HFFc6 (cell line): ENCODE data around the gene SH3RF3. TPM values are rescaled to one million over a fixed set of nuclear protein-coding genes. Genes with fewer than 3 reads are reported as not detected.
A peak's percentile ranks its signal among the peaks of the same experiment; 100 is the strongest.

Source experiments
- DNase-seq: peaks from one replicate; pipeline ENCODE4 v3.0.0-alpha.2; 2018
- H3K27ac Mint-ChIP-seq: 2 replicates; pipeline ENCODE4 v1.8.0; 2020; ENCODE audit warnings: mild to moderate bottlenecking, mixed read lengths
- H3K27me3 Mint-ChIP-seq: 2 replicates; pipeline ENCODE4 v1.8.0; 2021; ENCODE audit warnings: mild to moderate bottlenecking, moderate library complexity, mixed read lengths; ENCODE audit not compliant: insufficient read depth
- H3K36me3 Mint-ChIP-seq: 2 replicates; pipeline ENCODE4 v1.8.0; 2021; ENCODE audit warnings: low read depth, mixed read lengths
- H3K4me1 Mint-ChIP-seq: 2 replicates; pipeline ENCODE4 v1.8.0; 2020; ENCODE audit warnings: low read depth, mixed read lengths
- H3K4me3 Mint-ChIP-seq: 2 replicates; pipeline ENCODE4 v1.8.0; 2020; ENCODE audit warnings: mild to moderate bottlenecking, moderate library complexity, mixed read lengths
- H3K9me3 Mint-ChIP-seq: 2 replicates; pipeline ENCODE4 v1.8.0; 2020; ENCODE audit warnings: mild to moderate bottlenecking, mixed read lengths
- total RNA-seq, 6 experiments: library from RNA; stranded (reverse); fragmentation: NEBNext Ultra II Directional; extraction: Animal tissue kit (Norgen Biotek cat#: 25700); gene quantifications; 2 replicates in 1 of 6; 3 replicates in 5 of 6; pipeline ENCODE4 v1.2.3, GENCODE V29; 2021
- TF ChIP-seq, protein P1 (sequence below): fragments of 200-600 bp; sonication (generic); IDR thresholded peaks from 2 replicates; pipeline ENCODE4 v1.5.0; 2021; ENCODE audit warnings: antibody characterized with exemption, mild to moderate bottlenecking

Gene SH3RF3
- total RNA-seq, 6 experiments from 2014 or later = 2.4 to 4.4 (median 3.7) TPM

DNA sequence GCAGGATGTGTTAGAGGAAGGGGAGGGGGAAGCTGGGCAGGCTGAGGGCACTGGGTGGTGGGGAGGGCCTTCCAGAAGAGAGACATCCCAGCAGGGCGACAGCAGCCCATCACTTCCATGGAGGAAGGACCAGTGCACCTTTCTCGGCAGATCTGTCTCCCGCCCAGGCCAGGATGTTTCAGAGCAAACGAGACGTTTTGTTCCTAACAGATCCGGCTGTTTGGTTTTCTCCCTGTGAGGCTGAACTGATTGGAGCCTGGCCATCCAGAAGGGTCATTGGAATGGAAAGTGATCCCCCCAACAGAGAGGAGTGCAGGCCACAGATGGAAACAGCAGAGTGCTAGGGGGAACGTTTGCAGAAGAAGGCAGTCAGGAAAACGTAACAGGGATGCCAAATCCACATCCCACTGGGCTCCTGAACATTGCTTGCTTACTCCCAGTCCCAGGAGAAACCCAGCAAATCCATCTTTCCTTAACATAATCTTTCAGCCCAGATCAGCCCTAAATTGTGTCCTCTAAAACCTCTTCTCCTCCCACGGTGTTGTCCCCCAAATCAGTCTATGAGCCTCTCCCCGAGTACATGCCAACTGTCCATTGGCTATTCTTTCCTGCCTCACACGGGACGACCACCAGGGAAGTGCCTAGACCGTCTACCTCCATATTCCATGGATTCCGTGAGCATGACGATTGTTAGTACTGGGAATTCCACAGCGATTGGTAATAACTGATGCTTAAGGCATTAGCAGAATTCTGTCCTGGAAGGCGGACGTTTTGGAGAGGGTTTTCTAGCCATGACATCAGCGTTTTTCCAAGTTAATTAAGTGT, 357.9 kb downstream of the SH3RF3 start:
- Mint-ChIP-seq H3K27ac (peak overlapping the region; percentile 77), H3K27me3 (no peaks in the 10 kb centered on the region; the same call in 1 of the 2 replicates), H3K36me3 (no peaks in the 10 kb centered on the region; the same call in 1 of the 2 replicates), H3K4me3 (no peak overlapping the region; the same call in 1 of the 2 replicates), H3K4me1 (peaks cover 44% of the 10 kb centered on the region), H3K9me3 (no peaks in the 10 kb centered on the region)
- TF ChIP-seq, protein P1, sequence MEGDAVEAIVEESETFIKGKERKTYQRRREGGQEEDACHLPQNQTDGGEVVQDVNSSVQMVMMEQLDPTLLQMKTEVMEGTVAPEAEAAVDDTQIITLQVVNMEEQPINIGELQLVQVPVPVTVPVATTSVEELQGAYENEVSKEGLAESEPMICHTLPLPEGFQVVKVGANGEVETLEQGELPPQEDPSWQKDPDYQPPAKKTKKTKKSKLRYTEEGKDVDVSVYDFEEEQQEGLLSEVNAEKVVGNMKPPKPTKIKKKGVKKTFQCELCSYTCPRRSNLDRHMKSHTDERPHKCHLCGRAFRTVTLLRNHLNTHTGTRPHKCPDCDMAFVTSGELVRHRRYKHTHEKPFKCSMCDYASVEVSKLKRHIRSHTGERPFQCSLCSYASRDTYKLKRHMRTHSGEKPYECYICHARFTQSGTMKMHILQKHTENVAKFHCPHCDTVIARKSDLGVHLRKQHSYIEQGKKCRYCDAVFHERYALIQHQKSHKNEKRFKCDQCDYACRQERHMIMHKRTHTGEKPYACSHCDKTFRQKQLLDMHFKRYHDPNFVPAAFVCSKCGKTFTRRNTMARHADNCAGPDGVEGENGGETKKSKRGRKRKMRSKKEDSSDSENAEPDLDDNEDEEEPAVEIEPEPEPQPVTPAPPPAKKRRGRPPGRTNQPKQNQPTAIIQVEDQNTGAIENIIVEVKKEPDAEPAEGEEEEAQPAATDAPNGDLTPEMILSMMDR = no peak
- DNase-seq = peak; percentile 77

DNA sequence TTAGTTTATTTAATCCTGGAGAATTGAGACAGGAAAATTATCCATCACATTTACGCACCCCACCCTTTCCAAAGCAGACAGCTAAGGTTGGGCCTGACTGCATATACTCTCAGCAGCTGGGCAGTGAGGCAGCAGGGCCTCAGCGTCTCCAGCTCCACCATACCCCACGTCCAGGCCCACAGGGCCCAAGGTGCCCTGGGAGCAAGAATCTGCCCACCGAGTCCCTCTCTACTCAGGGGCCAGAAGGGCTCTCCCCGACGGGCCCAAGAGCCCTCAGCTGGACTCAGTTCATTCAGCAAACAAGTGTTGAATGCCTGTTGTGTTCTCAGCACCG, 358.5 kb downstream of the SH3RF3 start:
- H3K4me3 Mint-ChIP-seq = no peak overlapping the region
- DNase-seq = no peak
- H3K4me1 Mint-ChIP-seq = peaks cover 43% of the 10 kb centered on the region
- no peaks in the 10 kb centered on the region; the same call in 1 of the 2 replicates for H3K27me3 Mint-ChIP-seq
- peak overlapping the region; percentile 77 for H3K27ac Mint-ChIP-seq
- TF ChIP-seq, protein P1 = no peak
- H3K9me3 Mint-ChIP-seq = no peaks in the 10 kb centered on the region
- H3K36me3 Mint-ChIP-seq = no peaks in the 10 kb centered on the region; the same call in 1 of the 2 replicates

DNA sequence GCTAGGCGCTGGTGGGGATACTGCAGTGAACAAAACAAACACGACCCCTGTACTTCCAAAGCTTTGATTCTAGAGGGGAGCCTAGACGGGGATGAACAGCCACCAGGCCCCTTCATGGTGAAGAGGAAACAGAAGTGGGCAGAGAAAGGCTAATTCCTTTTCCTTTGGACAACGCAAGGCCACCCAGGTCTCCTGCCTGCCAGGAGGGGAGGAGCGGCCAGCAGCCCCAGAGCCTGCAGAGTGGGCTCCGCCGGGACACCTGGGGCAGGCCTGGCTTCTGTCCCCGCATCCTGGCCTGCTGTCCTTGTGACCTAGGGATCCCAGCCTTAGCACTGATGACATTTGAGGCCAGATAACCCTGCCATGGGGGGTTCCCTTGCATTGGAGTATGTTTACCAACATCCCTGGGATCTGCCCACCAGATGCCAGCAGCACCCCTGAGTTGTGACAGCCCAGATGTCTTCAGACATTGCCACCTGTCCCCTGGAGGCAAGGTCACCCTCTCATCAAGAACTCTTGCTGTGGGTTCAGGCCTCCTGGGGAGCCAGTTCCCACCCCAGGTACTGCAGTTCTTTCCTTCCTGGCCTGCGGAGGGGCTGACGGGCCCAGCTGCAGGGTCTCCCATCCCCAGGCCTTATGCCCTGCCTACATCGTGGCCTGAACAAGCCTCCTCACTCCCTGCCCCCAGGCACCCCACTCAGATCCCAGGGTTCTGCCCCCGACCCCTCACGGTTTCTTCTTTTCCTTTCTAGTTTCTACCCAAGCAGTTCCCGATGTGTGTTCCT, 359.1 kb downstream of the SH3RF3 start:
- H3K36me3 Mint-ChIP-seq = no peaks in the 10 kb centered on the region; the same call in 1 of the 2 replicates
- H3K4me3 Mint-ChIP-seq = peak overlapping the region; percentile 52; the same call in 1 of the 2 replicates
- H3K27ac Mint-ChIP-seq = peak overlapping the region; percentile 77
- no peaks in the 10 kb centered on the region for H3K9me3 Mint-ChIP-seq
- peaks cover 37% of the 10 kb centered on the region for H3K4me1 Mint-ChIP-seq
- no peaks in the 10 kb centered on the region; the same call in 1 of the 2 replicates for H3K27me3 Mint-ChIP-seq
- no peak for DNase-seq
- TF ChIP-seq, protein P1 = no peak

DNA sequence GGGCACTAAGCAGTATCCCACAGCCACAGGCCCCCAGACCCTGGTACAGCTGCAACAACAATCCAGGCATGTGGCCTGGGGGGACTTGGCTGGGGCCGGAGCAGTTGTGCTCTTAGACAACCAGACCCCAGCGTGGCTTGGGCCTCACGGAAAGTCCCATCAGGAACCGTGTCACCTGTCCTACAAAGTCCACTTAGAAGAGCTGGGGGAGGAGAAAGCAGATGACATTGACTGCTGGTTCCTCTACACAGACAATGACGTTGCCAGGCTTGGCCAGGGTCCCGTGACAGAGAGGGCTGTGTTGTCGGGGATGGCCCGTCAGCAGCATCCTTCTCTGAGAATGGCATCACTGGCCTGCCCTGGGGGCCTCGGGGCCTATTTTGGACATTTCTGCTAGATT, 360.3 kb downstream of the SH3RF3 start:
- TF ChIP-seq, protein P1 = no peak
- Mint-ChIP-seq H3K4me1 (peaks cover 33% of the 10 kb centered on the region), H3K27ac (no peak overlapping the region), H3K36me3 (no peaks in the 10 kb centered on the region; the same call in 1 of the 2 replicates), H3K4me3 (no peak overlapping the region), H3K9me3 (no peaks in the 10 kb centered on the region), H3K27me3 (no peaks in the 10 kb centered on the region; the same call in 1 of the 2 replicates)
- no peak for DNase-seq

DNA sequence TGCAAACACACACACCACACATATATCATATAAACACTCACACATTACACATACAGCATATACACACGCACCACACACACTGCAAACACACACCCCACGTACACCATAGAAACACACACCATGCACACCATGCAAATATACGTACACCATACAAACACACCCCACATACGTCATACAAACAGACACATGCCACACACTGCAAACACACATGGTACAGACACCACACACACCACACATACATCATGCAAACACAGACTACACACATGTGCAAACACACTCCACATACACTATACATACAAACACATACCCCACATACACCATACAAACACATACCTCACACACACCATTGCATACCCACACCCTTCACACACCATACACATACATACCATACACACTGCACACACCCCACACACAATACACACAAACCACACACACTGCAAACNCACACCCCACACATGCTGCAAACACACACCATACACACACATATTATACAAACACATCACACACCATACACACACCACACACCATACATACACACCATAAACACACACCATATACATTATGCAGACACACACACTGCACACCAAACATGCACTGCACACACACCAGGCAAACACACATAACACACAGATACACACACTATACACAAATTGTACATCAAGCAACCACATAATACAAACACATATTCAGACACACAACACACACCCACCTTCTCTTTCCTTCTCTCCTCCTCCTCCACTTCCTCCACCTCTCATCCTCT, 364.4 kb downstream of the SH3RF3 start:
- no peak overlapping the region for H3K27ac Mint-ChIP-seq
- H3K27me3 Mint-ChIP-seq = no peaks in the 10 kb centered on the region
- peaks cover 26% of the 10 kb centered on the region for H3K4me1 Mint-ChIP-seq
- H3K36me3 Mint-ChIP-seq = peaks cover 4% of the 10 kb centered on the region; the same call in 1 of the 2 replicates
- TF ChIP-seq, protein P1 = no peak
- no peak overlapping the region for H3K4me3 Mint-ChIP-seq
- no peaks in the 10 kb centered on the region for H3K9me3 Mint-ChIP-seq
- no peak for DNase-seq
